Measurements from ENCODE around the gene DPH5.

Gene DPH5

DNA sequence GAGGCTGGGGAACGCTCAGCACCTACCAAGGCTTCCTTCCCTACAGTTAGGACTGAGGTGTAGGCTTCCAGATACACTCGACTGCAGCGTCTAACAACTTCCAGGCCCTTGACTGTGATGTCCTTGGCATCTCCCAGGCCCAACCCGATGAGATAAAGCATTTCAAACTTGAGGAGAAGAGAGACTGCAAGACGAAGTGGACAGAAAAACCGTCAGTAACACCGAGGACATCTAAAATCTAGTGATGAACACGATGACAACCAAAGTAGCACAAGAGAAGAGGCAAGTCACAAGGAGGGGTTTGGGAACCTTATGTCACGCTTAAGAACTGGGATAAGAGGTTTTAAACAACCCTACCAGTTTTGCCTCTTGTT is 314 bp downstream of the DPH5 start:
- TF ChIP-seq, protein P1, sequence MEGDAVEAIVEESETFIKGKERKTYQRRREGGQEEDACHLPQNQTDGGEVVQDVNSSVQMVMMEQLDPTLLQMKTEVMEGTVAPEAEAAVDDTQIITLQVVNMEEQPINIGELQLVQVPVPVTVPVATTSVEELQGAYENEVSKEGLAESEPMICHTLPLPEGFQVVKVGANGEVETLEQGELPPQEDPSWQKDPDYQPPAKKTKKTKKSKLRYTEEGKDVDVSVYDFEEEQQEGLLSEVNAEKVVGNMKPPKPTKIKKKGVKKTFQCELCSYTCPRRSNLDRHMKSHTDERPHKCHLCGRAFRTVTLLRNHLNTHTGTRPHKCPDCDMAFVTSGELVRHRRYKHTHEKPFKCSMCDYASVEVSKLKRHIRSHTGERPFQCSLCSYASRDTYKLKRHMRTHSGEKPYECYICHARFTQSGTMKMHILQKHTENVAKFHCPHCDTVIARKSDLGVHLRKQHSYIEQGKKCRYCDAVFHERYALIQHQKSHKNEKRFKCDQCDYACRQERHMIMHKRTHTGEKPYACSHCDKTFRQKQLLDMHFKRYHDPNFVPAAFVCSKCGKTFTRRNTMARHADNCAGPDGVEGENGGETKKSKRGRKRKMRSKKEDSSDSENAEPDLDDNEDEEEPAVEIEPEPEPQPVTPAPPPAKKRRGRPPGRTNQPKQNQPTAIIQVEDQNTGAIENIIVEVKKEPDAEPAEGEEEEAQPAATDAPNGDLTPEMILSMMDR (IDR thresholded peaks at IDR 0.05; ENCODE audit: extremely low read depth, insufficient read depth, missing control alignments) = no peak
- no peak for DNase-seq (ENCODE audit: low spot score)
- in situ Hi-C loops (cut with MboI; ENCODE audit: low pct_unique_long_range_greater_than_20kb, low sequenced_read_pairs, unreplicated experiment) = no loop called here

DNA sequence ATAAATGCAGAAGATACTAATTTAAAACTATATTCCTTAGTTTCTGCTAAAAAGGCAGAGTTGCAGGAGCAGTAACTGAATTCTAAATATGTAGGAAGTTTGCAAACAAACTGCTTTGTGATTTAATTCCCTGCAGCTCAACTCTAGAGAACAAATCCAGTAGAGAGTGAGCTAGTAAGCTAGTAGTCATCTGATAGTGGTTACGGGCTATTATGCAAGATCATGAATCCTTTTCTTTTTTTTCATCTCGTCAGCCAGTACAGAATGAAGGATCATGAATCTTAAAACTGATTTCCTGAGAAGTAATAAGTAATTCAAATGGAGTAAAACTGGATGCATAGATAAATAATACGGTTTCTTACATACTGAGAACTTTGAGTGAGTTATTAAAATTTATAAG is 3.3 kb downstream of the DPH5 start:
- no peak for DNase-seq (ENCODE audit: low spot score)
- in situ Hi-C loops (cut with MboI; ENCODE audit: low pct_unique_long_range_greater_than_20kb, low sequenced_read_pairs, unreplicated experiment) = no loop called here
- TF ChIP-seq, protein P1 (IDR thresholded peaks at IDR 0.05; ENCODE audit: extremely low read depth, insufficient read depth, missing control alignments) = no peak

DNA sequence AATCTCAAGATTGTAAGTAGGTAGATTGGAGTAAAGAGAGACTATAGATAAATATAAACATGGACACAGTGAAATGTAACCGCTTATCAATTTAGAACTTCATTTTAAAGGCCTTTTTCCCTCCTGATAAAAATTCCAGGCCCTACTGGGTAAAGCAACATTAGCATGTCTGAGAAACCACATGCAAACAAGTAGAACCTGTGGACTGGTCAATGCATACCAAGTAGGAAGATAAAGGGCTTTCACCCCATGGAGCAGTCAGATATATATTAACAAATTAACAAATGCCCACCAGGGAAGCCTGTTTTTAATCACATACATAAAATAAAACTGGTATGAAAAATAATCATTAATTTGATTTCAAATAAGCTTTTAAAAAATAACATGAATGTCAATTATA is 8.1 kb downstream of the DPH5 start:
- DNase-seq (ENCODE audit: low spot score) = no peak
- TF ChIP-seq, protein P1 (IDR thresholded peaks at IDR 0.05; ENCODE audit: extremely low read depth, insufficient read depth, missing control alignments) = no peak
- in situ Hi-C loops (cut with MboI; ENCODE audit: low pct_unique_long_range_greater_than_20kb, low sequenced_read_pairs, unreplicated experiment) = no loop called here

DNA sequence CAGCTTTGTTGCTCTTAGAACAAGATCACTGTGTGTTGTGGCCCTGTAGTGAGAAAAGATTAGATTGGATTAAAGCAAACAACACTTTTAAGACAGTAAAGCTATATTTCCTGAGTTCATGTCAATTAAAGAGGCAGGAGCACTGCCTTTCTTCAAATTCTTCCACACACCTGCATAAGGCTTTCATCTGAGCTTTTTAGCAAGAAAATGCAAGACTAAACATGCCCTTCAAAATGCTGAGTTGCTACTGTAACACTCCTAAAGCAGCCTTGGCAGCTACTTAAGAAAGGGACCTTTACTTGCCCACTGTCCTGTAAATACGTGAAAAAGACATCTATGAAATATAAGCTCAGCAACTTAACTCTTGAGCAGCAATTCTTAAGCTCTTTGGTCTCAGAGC is 11.8 kb downstream of the DPH5 start:
- TF ChIP-seq, protein P1 (IDR thresholded peaks at IDR 0.05; ENCODE audit: extremely low read depth, insufficient read depth, missing control alignments) = no peak
- in situ Hi-C loops (cut with MboI; ENCODE audit: low pct_unique_long_range_greater_than_20kb, low sequenced_read_pairs, unreplicated experiment) = no loop called here
- DNase-seq (ENCODE audit: low spot score) = no peak

DNA sequence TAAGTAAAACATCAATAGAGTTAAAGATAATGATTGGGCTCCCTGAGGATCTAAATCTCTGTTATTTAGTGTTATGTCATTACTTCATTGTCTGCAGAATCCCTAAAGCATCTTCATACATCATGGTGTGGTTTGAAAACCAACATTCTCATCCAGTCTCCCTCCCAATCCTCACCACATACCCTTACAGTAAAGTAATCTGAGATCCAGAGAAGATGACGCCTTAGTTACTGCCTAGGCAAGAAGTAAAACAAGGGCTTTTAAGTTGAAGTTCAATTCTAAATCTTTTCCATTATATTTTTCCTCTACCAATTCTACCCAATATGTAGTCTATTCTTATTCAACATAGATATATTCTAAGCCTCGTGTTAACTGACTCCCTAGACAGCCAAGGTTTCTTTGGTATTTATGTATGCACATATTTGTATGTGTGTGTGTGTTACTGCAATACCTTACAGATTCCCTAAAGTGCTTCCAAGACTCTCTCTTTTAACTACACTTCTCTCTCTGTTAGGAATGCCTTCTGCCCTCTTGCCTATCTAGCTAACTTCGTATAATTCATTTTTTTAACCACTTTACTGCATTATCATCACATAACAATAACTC is 17.3 kb downstream of the DPH5 start:
- TF ChIP-seq, protein P1 (IDR thresholded peaks at IDR 0.05; ENCODE audit: extremely low read depth, insufficient read depth, missing control alignments) = no peak
- in situ Hi-C loops (cut with MboI; ENCODE audit: low pct_unique_long_range_greater_than_20kb, low sequenced_read_pairs, unreplicated experiment) = no loop called here
- DNase-seq (ENCODE audit: low spot score) = no peak

DNA sequence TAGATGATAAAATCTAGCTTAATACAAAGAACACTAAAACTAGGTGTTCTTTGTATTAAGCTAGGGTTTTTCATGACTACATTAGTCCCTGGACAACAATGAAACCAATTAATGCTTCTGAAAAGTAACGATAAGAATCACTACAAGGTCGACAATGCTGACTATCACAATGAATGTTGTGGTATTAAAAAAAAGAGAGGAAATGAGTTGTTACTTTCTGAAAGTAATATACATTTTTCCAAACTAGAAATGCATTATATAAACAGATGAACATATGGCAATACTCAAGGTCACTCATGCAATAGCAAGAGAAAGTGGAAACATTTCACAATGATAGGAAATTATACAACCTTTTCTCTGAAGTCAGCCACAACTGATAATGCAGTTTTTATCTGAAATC is 19.0 kb downstream of the DPH5 start:
- no peak for DNase-seq (ENCODE audit: low spot score)
- in situ Hi-C loops (cut with MboI; ENCODE audit: low pct_unique_long_range_greater_than_20kb, low sequenced_read_pairs, unreplicated experiment) = no loop called here
- TF ChIP-seq, protein P1 (IDR thresholded peaks at IDR 0.05; ENCODE audit: extremely low read depth, insufficient read depth, missing control alignments) = no peak

DNA sequence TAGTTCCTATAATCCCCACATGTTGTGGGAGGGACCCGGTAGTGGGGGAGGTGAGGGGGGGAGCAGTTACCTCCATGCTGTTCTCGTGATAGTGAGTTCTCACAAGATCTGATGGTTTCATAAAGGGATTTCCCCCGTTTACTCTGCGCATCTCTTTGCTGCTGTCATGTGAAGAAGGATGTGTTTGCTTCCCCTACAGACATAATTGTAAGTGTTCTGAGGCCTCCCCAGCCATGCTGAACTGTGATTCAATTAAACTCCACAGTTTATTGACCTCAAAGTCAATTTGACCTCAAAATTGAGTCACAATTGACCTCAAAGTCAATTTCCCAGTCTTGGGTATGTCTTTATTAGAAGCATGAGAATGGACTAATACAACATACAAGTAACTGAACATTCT is 19.7 kb downstream of the DPH5 start:
- TF ChIP-seq, protein P1 (IDR thresholded peaks at IDR 0.05; ENCODE audit: extremely low read depth, insufficient read depth, missing control alignments) = no peak
- no peak for DNase-seq (ENCODE audit: low spot score)
- in situ Hi-C loops (cut with MboI; ENCODE audit: low pct_unique_long_range_greater_than_20kb, low sequenced_read_pairs, unreplicated experiment) = no loop called here

All from GM13977 (cell line).